DND-41 (cell line): Measurements from ENCODE around the gene LLGL2.

Source experiments
- ATAC-seq: fragments of 200-7000 bp; cut with Tn5 transposase; 3 replicates; pipeline ENCODE4 v1.9.1; 2021; ENCODE audit warnings: low read depth; ENCODE audit not compliant: insufficient read depth
- DNase-seq: peaks from one replicate; pipeline ENCODE4 v3.0.0-alpha.2; 2020
- H2AFZ ChIP-seq: 2 replicates; pipeline ENCODE4 v1.6.0; 2012; ENCODE audit warnings: low read depth, low read length
- H3K27ac ChIP-seq: 2 replicates; pipeline ENCODE4 v1.5.1; 2012; ENCODE audit warnings: low read length, inconsistent platforms
- H3K27me3 ChIP-seq: fragments of 200-600 bp; sonication (generic); 2 replicates; pipeline ENCODE4 v1.6.0; 2012; ENCODE audit warnings: low read length, mild to moderate bottlenecking, inconsistent platforms; ENCODE audit not compliant: insufficient read depth, poor library complexity
- H3K36me3 ChIP-seq: 2 replicates; pipeline ENCODE4 v1.5.1; 2012; ENCODE audit warnings: low read length, inconsistent platforms; ENCODE audit not compliant: insufficient read depth
- H3K4me1 ChIP-seq: 2 replicates; pipeline ENCODE4 v1.5.1; 2012; ENCODE audit warnings: mild to moderate bottlenecking, low read length; ENCODE audit not compliant: insufficient read depth
- H3K4me2 ChIP-seq: 2 replicates; pipeline ENCODE4 v1.6.0; 2012; ENCODE audit warnings: mild to moderate bottlenecking, moderate library complexity, low read length, inconsistent platforms; ENCODE audit not compliant: insufficient read depth
- H3K4me3 ChIP-seq, 2 experiments: fragments of 200-600 bp in 1 of 2; shearing (Covaris generic) in 1 of 2; 2 replicates each; pipeline ENCODE4 v1.5.1; 2012 to 2016; ENCODE audit warnings: inconsistent platforms in 2 of 2, low read length in 2 of 2, mild to moderate bottlenecking in 2 of 2, low read depth in 1 of 2, moderate library complexity in 1 of 2
- H3K79me2 ChIP-seq: 2 replicates; pipeline ENCODE4 v1.6.0; 2012; ENCODE audit warnings: low read length, inconsistent platforms; ENCODE audit not compliant: insufficient read depth
- H3K9ac ChIP-seq: 2 replicates; pipeline ENCODE4 v1.6.0; 2012; ENCODE audit warnings: low read depth, mild to moderate bottlenecking, inconsistent platforms, low read length, moderate library complexity
- H3K9me3 ChIP-seq: 2 replicates; pipeline ENCODE4 v1.5.1; 2012; ENCODE audit warnings: low read length, moderate library complexity, mild to moderate bottlenecking, inconsistent platforms; ENCODE audit not compliant: insufficient read depth, severe bottlenecking
- H4K20me1 ChIP-seq: 2 replicates; pipeline ENCODE4 v1.6.0; 2012; ENCODE audit warnings: low read length; ENCODE audit not compliant: insufficient read depth
- EZH2 ChIP-seq: IDR thresholded peaks from 3 replicates; pipeline ENCODE4 v1.6.1; 2012; ENCODE audit warnings: borderline replicate concordance, low read depth, mild to moderate bottlenecking, moderate library complexity, low read length, inconsistent platforms; ENCODE audit not compliant: severe bottlenecking
- TF ChIP-seq, protein P1 (sequence below): IDR thresholded peaks from 2 replicates; pipeline ENCODE4 v1.5.1; 2012; ENCODE audit warnings: borderline replicate concordance, low read length, moderate library complexity, mild to moderate bottlenecking; ENCODE audit not compliant: poor library complexity, severe bottlenecking; ENCODE audit errors: extremely low read depth

The LLGL2 gene

DNA sequence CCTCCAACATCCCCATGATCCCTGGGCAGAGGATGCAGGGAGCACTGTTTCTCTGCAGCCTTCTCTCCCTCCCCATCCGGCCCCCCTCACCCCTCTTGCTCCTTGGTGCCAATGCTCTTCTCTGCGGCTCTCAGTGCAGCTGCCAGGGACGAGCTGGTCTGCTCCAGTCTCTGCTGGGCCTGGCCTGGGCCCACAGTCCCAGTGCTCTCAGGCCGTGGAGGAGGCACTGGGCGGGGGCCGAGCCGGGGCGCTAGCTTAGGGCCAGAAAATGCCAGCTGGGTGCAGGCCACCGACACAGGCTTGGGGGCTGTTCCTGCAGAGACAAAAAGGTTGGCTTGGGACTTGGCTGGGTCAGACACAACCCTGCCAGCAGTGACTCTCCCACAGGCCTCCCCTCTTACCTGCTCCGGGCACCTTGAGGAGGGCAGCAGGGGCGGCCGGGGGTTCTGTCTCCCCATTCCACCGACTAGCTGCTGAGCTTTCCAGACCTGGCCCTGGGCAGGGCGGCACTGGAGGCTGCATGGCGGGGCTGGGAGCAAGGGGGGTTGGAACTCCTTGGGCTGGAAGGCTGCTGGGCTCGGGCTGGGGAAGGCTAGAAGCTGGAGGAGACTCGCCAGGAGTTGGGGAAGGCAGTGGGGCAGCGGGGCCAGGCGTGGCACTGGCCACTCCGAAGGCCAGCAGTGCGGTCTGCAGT, 24.0 kb upstream of the LLGL2 start:
- Histone ChIP-seq H3K79me2 (no peaks in the 10 kb centered on the region), H3K4me1 (no peaks in the 10 kb centered on the region), H3K27ac (no peak overlapping the region), H3K27me3 (no peaks in the 10 kb centered on the region), H2AFZ (no peak overlapping the region), H3K9ac (no peak overlapping the region), H4K20me1 (peaks cover 15% of the 10 kb centered on the region; the same call in 1 of the 2 replicates), H3K36me3 (peaks cover 78% of the 10 kb centered on the region), H3K4me2 (no peak overlapping the region), H3K9me3 (no peaks in the 10 kb centered on the region), H3K4me3 (no peak overlapping the region)
- no peak for TF ChIP-seq EZH2
- DNase-seq (no peak), ATAC-seq (no peak)

DNA sequence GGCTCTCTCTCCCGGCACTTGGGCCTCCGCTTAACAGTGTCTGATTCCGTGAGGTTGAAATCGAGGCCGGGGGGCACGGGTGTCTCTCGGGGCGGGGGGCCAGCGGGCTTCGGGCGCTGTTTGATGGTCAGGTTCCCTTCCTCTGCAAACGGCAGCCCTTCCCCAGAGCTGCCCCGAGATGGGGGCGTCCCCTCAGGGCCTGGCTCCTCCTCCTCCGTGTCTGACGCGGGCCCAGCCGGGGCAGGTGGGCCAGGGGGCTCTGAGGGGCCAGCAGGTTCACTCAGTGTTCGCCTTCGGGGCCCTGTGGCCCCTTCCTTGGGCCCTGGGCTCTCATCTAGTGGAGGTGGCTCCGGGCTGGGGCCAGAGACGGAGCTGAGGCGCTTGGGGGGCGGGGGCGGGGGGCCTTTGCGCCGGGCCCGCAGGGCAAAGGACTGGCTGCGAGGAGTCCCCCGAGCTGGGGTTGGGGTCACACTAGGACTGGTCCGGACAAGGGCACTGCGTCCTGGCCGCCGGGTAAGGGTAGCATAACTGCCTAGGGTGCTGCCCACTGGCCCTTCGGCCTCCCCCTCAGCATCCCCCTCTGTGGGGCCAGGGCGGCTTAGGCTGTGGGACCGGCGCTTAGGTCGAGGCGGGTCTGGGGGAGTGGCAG, 23.3 kb upstream of the LLGL2 start:
- Histone ChIP-seq H3K9me3 (no peaks in the 10 kb centered on the region), H3K4me2 (no peak overlapping the region), H3K27me3 (no peaks in the 10 kb centered on the region), H3K9ac (no peak overlapping the region), H3K4me1 (no peaks in the 10 kb centered on the region), H3K36me3 (peaks cover 79% of the 10 kb centered on the region), H3K4me3 (no peak overlapping the region), H3K79me2 (no peaks in the 10 kb centered on the region), H3K27ac (no peak overlapping the region), H2AFZ (no peak overlapping the region), H4K20me1 (peaks cover 14% of the 10 kb centered on the region)
- no peak for ATAC-seq
- no peak for TF ChIP-seq EZH2
- TF ChIP-seq, protein P1, sequence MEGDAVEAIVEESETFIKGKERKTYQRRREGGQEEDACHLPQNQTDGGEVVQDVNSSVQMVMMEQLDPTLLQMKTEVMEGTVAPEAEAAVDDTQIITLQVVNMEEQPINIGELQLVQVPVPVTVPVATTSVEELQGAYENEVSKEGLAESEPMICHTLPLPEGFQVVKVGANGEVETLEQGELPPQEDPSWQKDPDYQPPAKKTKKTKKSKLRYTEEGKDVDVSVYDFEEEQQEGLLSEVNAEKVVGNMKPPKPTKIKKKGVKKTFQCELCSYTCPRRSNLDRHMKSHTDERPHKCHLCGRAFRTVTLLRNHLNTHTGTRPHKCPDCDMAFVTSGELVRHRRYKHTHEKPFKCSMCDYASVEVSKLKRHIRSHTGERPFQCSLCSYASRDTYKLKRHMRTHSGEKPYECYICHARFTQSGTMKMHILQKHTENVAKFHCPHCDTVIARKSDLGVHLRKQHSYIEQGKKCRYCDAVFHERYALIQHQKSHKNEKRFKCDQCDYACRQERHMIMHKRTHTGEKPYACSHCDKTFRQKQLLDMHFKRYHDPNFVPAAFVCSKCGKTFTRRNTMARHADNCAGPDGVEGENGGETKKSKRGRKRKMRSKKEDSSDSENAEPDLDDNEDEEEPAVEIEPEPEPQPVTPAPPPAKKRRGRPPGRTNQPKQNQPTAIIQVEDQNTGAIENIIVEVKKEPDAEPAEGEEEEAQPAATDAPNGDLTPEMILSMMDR: no peak
- no peak for DNase-seq

DNA sequence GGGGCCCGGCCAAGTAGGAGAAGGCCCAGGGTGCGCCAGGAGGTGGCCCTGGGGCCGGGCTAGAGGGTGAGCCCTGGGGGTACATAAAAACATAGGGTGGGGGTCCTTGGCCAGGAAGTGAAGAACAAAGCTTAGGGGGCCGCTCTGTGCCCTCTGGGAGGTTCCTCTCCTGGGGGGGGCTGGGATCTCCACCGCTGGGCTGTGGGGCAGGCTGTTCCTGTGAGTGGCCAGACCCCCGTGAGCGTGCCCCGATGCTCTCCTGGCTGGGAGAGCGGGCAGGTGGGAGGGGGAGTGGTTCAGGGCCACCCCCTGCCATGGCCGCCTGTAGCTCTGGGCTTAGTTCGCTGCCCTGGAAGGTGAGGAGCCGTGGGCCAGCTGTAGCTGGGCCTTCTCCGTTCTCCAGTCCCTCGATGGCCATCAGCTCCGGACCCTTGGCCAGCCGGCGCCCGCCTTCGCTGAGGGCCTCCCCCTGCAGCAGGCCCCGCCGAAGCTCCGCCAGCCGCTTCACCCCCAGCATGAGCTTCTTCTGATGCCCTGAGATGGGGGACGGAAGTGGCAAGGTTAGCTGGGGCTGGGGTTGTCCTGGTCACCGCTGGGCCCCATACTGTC, 22.7 kb upstream of the LLGL2 start:
- H3K27me3 ChIP-seq: no peaks in the 10 kb centered on the region
- no peak overlapping the region for H3K27ac ChIP-seq
- peaks cover 14% of the 10 kb centered on the region for H4K20me1 ChIP-seq
- no peak for TF ChIP-seq EZH2
- TF ChIP-seq, protein P1: no peak
- no peaks in the 10 kb centered on the region for H3K9me3 ChIP-seq
- H2AFZ ChIP-seq: no peak overlapping the region
- peaks cover 80% of the 10 kb centered on the region for H3K36me3 ChIP-seq
- no peaks in the 10 kb centered on the region for H3K4me1 ChIP-seq
- no peak overlapping the region for H3K4me3 ChIP-seq
- H3K9ac ChIP-seq: no peak overlapping the region
- no peak overlapping the region for H3K4me2 ChIP-seq
- DNase-seq (no peak), ATAC-seq (no peak)
- H3K79me2 ChIP-seq: no peaks in the 10 kb centered on the region

DNA sequence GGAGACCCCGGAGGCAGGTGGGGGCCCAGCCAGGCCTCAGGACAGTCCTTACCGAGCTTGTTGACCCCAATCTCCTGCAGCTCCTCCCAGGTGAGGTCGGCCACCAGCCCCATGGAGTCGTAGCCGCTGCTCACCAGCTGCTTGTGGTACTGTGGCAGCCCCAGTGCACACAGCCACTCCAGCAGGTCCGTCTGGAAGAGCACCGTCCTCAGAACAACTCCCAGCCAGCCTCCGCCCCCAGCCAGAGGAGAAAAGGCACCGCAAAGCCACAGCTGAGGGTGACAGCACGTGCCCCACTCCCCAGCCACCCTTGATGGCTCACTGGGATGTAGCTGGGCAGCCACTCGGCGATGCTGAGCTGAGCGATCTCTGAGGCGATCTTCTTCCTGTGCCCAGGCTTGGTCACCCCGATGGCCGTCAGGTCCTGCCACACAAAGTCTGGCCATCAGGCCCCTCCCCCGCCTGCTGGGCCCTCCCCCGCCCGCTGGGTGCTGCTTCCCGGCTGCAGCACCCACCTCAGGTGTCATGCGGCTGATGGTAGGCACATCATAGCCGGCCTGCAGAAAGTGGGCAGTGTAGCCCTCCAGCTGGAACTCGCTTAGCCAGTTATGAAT, 22.1 kb upstream of the LLGL2 start:
- no peak for TF ChIP-seq EZH2
- TF ChIP-seq, protein P1: no peak
- Histone ChIP-seq H3K36me3 (peaks cover 79% of the 10 kb centered on the region), H3K4me1 (no peaks in the 10 kb centered on the region), H3K27ac (no peak overlapping the region), H3K79me2 (no peaks in the 10 kb centered on the region), H3K9me3 (no peaks in the 10 kb centered on the region), H3K27me3 (no peaks in the 10 kb centered on the region), H3K4me2 (no peak overlapping the region), H4K20me1 (peaks cover 18% of the 10 kb centered on the region), H3K4me3 (no peak overlapping the region), H3K9ac (no peak overlapping the region), H2AFZ (no peak overlapping the region)
- DNase-seq (no peak), ATAC-seq (no peak)
